HCT116 (cell line): ENCODE measurements around the gene TUT7. TPM values are rescaled to one million over a fixed set of nuclear protein-coding genes. Genes with fewer than 3 reads are reported as not detected.
A peak's percentile ranks its signal among the peaks of the same experiment; 100 is the strongest.

Experiments
- ATAC-seq: fragments of 200-7000 bp; cut with Tn5 transposase; 2 replicates; pipeline ENCODE4 v1.9.1; 2020; ENCODE audit warnings: mild to moderate bottlenecking, moderate library complexity
- BruUV-seq: library from RNA; stranded (reverse); fragments of 400-500 nt; replicated peaks from 2 replicates; lab custom pipeline; 2021; lab: Mats Ljungman, UMichigan
- CTCF ChIA-PET: fragments of 300-600 bp; sonication (Branson Sonifier 250); formaldehyde crosslinking; loops from one replicate; lab custom pipeline; 2021; ENCODE audit warnings: antibody characterized with exemption; lab: Charles Lee
- POLR2A ChIA-PET: fragments of 300-600, 350-600 bp; sonication (Branson Sonifier 250); formaldehyde crosslinking; loops from one replicate; lab custom pipeline; 2021; ENCODE audit warnings: antibody characterized with exemption; lab: Charles Lee
- RAD21 ChIA-PET, 2 experiments: fragments of 300-600 bp; sonication (Branson Sonifier 250); formaldehyde crosslinking; loops; one replicate each; lab custom pipeline; 2023; ENCODE audit warnings: low total read pairs in 2 of 2; ENCODE audit not compliant: uncharacterized antibody in 2 of 2, unreplicated experiment in 2 of 2, low non-redundant PET in 1 of 2; lab: Charles Lee
- DNase-seq: peaks from one replicate; pipeline ENCODE4 v3.0.0-alpha.2; 2010; ENCODE audit warnings: low read depth, low spot score
- H2AFZ ChIP-seq: fragments of 200-600 bp; shearing (Covaris generic), sonication (generic); 2 replicates; pipeline ENCODE4 v1.6.1; 2017; ENCODE audit warnings: low read depth, mixed run types, mixed read lengths, antibody characterized with exemption, low read length; ENCODE audit not compliant: poor library complexity, severe bottlenecking
- H3K27ac ChIP-seq: 2 replicates; pipeline ENCODE4 v1.5.1; 2012; ENCODE audit warnings: low read depth, low read length
- H3K27me3 ChIP-seq: fragments of 200-600 bp; sonication (generic); 2 replicates; pipeline ENCODE4 v1.6.1; 2016; ENCODE audit warnings: mixed run types, low read length, mixed read lengths; ENCODE audit not compliant: insufficient read depth
- H3K36me3 ChIP-seq, 2 experiments: fragments of 200-500 bp in 1 of 2; fragments of 200-600 bp in 1 of 2; sonication (Bioruptor generic) in 1 of 2; sonication (generic) in 1 of 2; 2 replicates each; pipeline versions ENCODE4 v1.5.1 to v1.6.1; 2014 to 2016; ENCODE audit warnings: low read length in 2 of 2, inconsistent platforms in 1 of 2, mixed read lengths in 1 of 2, mixed run types in 1 of 2; ENCODE audit not compliant: insufficient read depth in 2 of 2, control insufficient read depth in 1 of 2
- H3K4me1 ChIP-seq, 2 experiments: fragments of 200-600 bp in 1 of 2; sonication (generic) in 1 of 2; 2 replicates each; pipeline versions ENCODE4 v1.5.1 to v1.6.1; 2012 to 2017; ENCODE audit warnings: low read length in 2 of 2, inconsistent platforms in 1 of 2, mild to moderate bottlenecking in 1 of 2, mixed read lengths in 1 of 2, mixed run types in 1 of 2, moderate library complexity in 1 of 2; ENCODE audit not compliant: insufficient read depth in 2 of 2, control insufficient read depth in 1 of 2
- H3K4me2 ChIP-seq: fragments of 200-600 bp; sonication (generic); 2 replicates; pipeline ENCODE4 v1.6.1; 2017; ENCODE audit warnings: mixed run types, low read length, mixed read lengths
- H3K4me3 ChIP-seq, 2 experiments: fragments of 200-600 bp in 1 of 2; sonication (generic) in 1 of 2; replicated peaks in 1 of 2; 2 replicates each; pipeline ENCODE4 v1.5.1; 2011 to 2016; ENCODE audit warnings: low read length in 2 of 2, control low read depth in 1 of 2, low read depth in 1 of 2, mild to moderate bottlenecking in 1 of 2, mixed read lengths in 1 of 2, mixed run types in 1 of 2
- H3K79me2 ChIP-seq: fragments of 200-600 bp; sonication (generic); 2 replicates; pipeline ENCODE4 v1.6.1; 2017; ENCODE audit warnings: mild to moderate bottlenecking, mixed run types, low read length, moderate library complexity, mixed read lengths; ENCODE audit not compliant: insufficient read depth
- H3K9ac ChIP-seq: fragments of 200-600 bp; sonication (generic); 2 replicates; pipeline ENCODE4 v1.6.1; 2016; ENCODE audit warnings: low read length, mixed read lengths
- H3K9me2 ChIP-seq: fragments of 200-600 bp; sonication (generic), shearing (Covaris generic); 2 replicates; pipeline ENCODE4 v1.6.1; 2017; ENCODE audit warnings: mixed run types, mild to moderate bottlenecking, moderate library complexity; ENCODE audit not compliant: insufficient read depth
- H3K9me3 ChIP-seq, 2 experiments: fragments of 200-500 bp in 1 of 2; fragments of 200-600 bp in 1 of 2; sonication (Bioruptor generic) in 1 of 2; sonication (generic) in 1 of 2; 2 replicates each; pipeline ENCODE4 v1.6.1; 2014 to 2017; ENCODE audit warnings: low read length in 2 of 2, mixed read lengths in 2 of 2, inconsistent platforms in 1 of 2, low read depth in 1 of 2, mild to moderate bottlenecking in 1 of 2, mixed run types in 1 of 2, moderate library complexity in 1 of 2; ENCODE audit not compliant: control insufficient read depth in 1 of 2, insufficient read depth in 1 of 2
- H4K20me1 ChIP-seq: fragments of 200-600 bp; sonication (generic), shearing (Covaris generic); 2 replicates; pipeline ENCODE4 v1.6.1; 2017; ENCODE audit warnings: mixed run types, mild to moderate bottlenecking, moderate library complexity; ENCODE audit not compliant: insufficient read depth
- ATF3 ChIP-seq: IDR thresholded peaks from 2 replicates; pipeline ENCODE4 v1.6.1; 2012
- CBX3 ChIP-seq: IDR thresholded peaks from 2 replicates; pipeline ENCODE4 v1.6.1; 2012; ENCODE audit warnings: low read depth
- CEBPB ChIP-seq: IDR thresholded peaks from 2 replicates; pipeline ENCODE4 v1.6.1; 2012; ENCODE audit warnings: low read depth
- EGR1 ChIP-seq: IDR thresholded peaks from 2 replicates; pipeline ENCODE4 v1.6.1; 2012; ENCODE audit warnings: low read depth
- EZH2 ChIP-seq: fragments of 200-600 bp; sonication (generic); IDR thresholded peaks from 2 replicates; pipeline ENCODE4 v1.6.1; 2017; ENCODE audit warnings: antibody characterized with exemption, mixed run types
- EZH2phosphoT487 ChIP-seq: fragments of 200-600 bp; IDR thresholded peaks from 2 replicates; pipeline ENCODE4 v1.6.1; 2018; ENCODE audit warnings: antibody characterized with exemption, borderline replicate concordance
- FOSL1 ChIP-seq: IDR thresholded peaks from 2 replicates; pipeline ENCODE4 v1.6.1; 2012; ENCODE audit warnings: low read depth
- JUND ChIP-seq: IDR thresholded peaks from 2 replicates; pipeline ENCODE4 v1.6.1; 2012
- MAX ChIP-seq: IDR thresholded peaks from 2 replicates; pipeline ENCODE4 v1.6.1; 2012
- POLR2A ChIP-seq: IDR thresholded peaks from 2 replicates; pipeline ENCODE4 v1.7.0; 2011; ENCODE audit warnings: borderline replicate concordance; ENCODE audit not compliant: insufficient read depth, insufficient read length; ENCODE audit errors: extremely low read depth
- POLR2AphosphoS5 ChIP-seq: IDR thresholded peaks from 2 replicates; pipeline ENCODE4 v1.6.1; 2011; ENCODE audit warnings: mild to moderate bottlenecking, low read depth, low read length, moderate library complexity
- RAD21 ChIP-seq: IDR thresholded peaks from 2 replicates; pipeline ENCODE4 v1.6.1; 2012; ENCODE audit warnings: low read depth, mild to moderate bottlenecking
- REST ChIP-seq: IDR thresholded peaks from 2 replicates; pipeline ENCODE4 v1.6.1; 2012; ENCODE audit warnings: low read depth
- SIN3A ChIP-seq: IDR thresholded peaks from 2 replicates; pipeline ENCODE4 v1.6.1; 2012; ENCODE audit warnings: low read depth
- SP1 ChIP-seq: IDR thresholded peaks from 2 replicates; pipeline ENCODE4 v1.6.1; 2012; ENCODE audit warnings: low read depth
- SRF ChIP-seq: IDR thresholded peaks from 2 replicates; pipeline ENCODE4 v1.6.1; 2012; ENCODE audit warnings: low read depth
- TCF7L2 ChIP-seq: IDR thresholded peaks from 2 replicates; pipeline ENCODE4 v1.7.0; 2011; ENCODE audit warnings: borderline replicate concordance, inconsistent platforms; ENCODE audit not compliant: insufficient read depth, insufficient read length; ENCODE audit errors: extremely low read depth
- YY1 ChIP-seq: IDR thresholded peaks from 2 replicates; pipeline ENCODE4 v1.6.1; 2011; ENCODE audit warnings: low read length, low read depth, moderate library complexity, mild to moderate bottlenecking; ENCODE audit not compliant: insufficient replicate concordance; ENCODE audit errors: extremely low read depth
- intact Hi-C: fragments of 100-400 bp; cut with micrococcal nuclease; formaldehyde crosslinking; loops from 2 replicates; pipeline ENCODE4 v1.10.0; 2022
- total RNA-seq: library from RNA; stranded (reverse); gene quantifications from one replicate; pipeline ENCODE4 v1.2.1, GENCODE V29; 2021; ENCODE audit not compliant: unreplicated experiment

The TUT7 gene
- total RNA-seq, 1 experiment from 2014 or later, result 23.1 TPM

GRCh38 chr9:86353655-86354010, 577 bp downstream of the TUT7 start:
- Histone ChIP-seq H2AFZ (no peak overlapping the region), H3K4me2 (peak overlapping the region; percentile 90), H3K4me3 (peak overlapping the region; percentile 96 to 97), H3K79me2 (peaks cover 48% of the 10 kb centered on the region), H3K27ac (peak overlapping the region; percentile 82), H3K9me3 (no peaks in the 10 kb centered on the region), H3K27me3 (no peaks in the 10 kb centered on the region), H3K36me3 (peaks cover 6 to 8% of the 10 kb centered on the region in 2 experiments), H3K9me2 (no peaks in the 10 kb centered on the region), H3K9ac (peak overlapping the region; percentile 83), H3K4me1 (peaks cover 8 to 32% of the 10 kb centered on the region in 2 experiments; a peak in 3 of 4 replicates), H4K20me1 (no peaks in the 10 kb centered on the region)
- ATAC-seq (peak; percentile 23), DNase-seq (no peak)
- intact Hi-C loops, result no loop called here
- no TSS peak for BruUV-seq
- RAD21 ChIA-PET, result no interaction called here
- CTCF ChIA-PET, result no interaction called here
- POLR2A ChIA-PET, result interaction anchor here (0.6 kb wide), 1 partner anchor 59 kb away, joined by 3 read pairs; no protein-coding TSS in a partner anchor
- no peak for TF ChIP-seq TCF7L2
- peak; percentile 51; the same call in 1 of the 2 replicates for TF ChIP-seq SIN3A

- no peaks in the 10 kb centered on the region; the same call in 1 of the 2 replicates for H4K20me1 ChIP-seq
- H3K9ac ChIP-seq, result peak overlapping the region; percentile 83; the same call in 1 of the 2 replicates
- RAD21 ChIA-PET, result no interaction called here
- intact Hi-C loops, result no loop called here
- DNase-seq, result no peak
- peaks cover 16 to 42% of the 10 kb centered on the region in 2 experiments; a peak in 3 of 4 replicates for H3K4me1 ChIP-seq
- peak overlapping the region; percentile 96 to 97 for H3K4me3 ChIP-seq
- peak overlapping the region; percentile 90 for H3K4me2 ChIP-seq
- BruUV-seq, result TSS peak; percentile 49
- TF ChIP-seq SP1 (no peak), REST (no peak), POLR2AphosphoS5 (no peak), ATF3 (no peak), RAD21 (no peak), CEBPB (no peak), EZH2 (no peak), SRF (no peak), MAX (no peak), EGR1 (no peak), CBX3 (no peak), JUND (no peak), FOSL1 (no peak), EZH2phosphoT487 (no peak), TCF7L2 (no peak), POLR2A (no peak), YY1 (no peak), SIN3A (no peak)
- TF ChIP-seq, all 23 proteins: peak for 0
- H3K79me2 ChIP-seq, result peaks cover 57% of the 10 kb centered on the region
- POLR2A ChIA-PET, result no interaction called here
- peaks cover 6 to 8% of the 10 kb centered on the region in 2 experiments for H3K36me3 ChIP-seq
- no peak overlapping the region for H2AFZ ChIP-seq
- H3K27me3 ChIP-seq, result no peaks in the 10 kb centered on the region
- H3K9me2 ChIP-seq, result no peaks in the 10 kb centered on the region
- no peaks in the 10 kb centered on the region for H3K9me3 ChIP-seq
- no peak overlapping the region for H3K27ac ChIP-seq
- CTCF ChIA-PET, result no interaction called here
- ATAC-seq, result no peak
Observed at GRCh38 chr9:86352440-86353077, 1.7 kb downstream of the TUT7 start.
